Measurements from ENCODE around the gene ABHD17C.

- TF ChIP-seq EZH2 (IDR thresholded peaks at IDR 0.05; ENCODE audit: borderline replicate concordance, low read depth, low read length, severe bottlenecking) = no peak
- TF ChIP-seq POLR2AphosphoS5 (IDR thresholded peaks at IDR 0.05; ENCODE audit: insufficient read depth, low read depth, low read length) = no peak
- TF ChIP-seq POLR2A (IDR thresholded peaks at IDR 0.05; ENCODE audit: low read depth, low read length) = no peak
- TF ChIP-seq CTCF (IDR thresholded peaks at IDR 0.05; ENCODE audit: extremely low read depth in 1 of 2, insufficient read depth in 1 of 2, low read depth in 1 of 2, low read length in 2 of 2) = no peak
These were observed 49.7 kb downstream of the ABHD17C start for GRCh38 chr15:80744826-80745225.

Measured in endothelial cell of umbilical vein (primary cell).